Measurements from ENCODE around the gene LRPPRC. TPM values are rescaled to one million over a fixed set of nuclear protein-coding genes. Genes with fewer than 3 reads are reported as not detected.

Gene LRPPRC
- total RNA-seq, 4 donors from 2014 or later, result 75.9 to 95.3 (median 81.5) TPM

DNA sequence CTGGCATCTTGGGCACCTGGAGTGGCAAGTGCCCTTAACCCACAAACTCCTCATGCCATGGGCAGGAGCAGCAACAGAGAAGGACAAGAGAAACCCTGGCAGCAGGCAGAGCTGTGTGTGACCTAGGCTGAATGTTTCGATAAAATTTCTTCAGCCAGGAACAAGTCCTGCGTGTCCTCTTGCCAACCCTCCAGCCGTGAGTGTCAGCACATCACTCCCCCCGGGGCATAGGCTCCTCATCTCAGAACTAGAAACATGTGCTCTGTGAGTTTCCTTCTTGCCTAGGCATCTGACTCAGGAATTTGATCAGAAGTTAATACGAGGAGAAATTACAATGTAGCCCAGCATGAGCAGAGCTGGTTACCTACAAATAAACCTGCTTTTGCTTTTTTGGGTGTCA, 154.8 kb downstream of the LRPPRC start:
- H3K4me1 ChIP-seq, result no peaks in the 10 kb centered on the region
- DNase-seq (no peak), ATAC-seq (no peak)
- no peak overlapping the region for H3K4me3 ChIP-seq
- TF ChIP-seq POLR2A (IDR thresholded peaks at IDR 0.05), result no peak
- TF ChIP-seq, protein P1, sequence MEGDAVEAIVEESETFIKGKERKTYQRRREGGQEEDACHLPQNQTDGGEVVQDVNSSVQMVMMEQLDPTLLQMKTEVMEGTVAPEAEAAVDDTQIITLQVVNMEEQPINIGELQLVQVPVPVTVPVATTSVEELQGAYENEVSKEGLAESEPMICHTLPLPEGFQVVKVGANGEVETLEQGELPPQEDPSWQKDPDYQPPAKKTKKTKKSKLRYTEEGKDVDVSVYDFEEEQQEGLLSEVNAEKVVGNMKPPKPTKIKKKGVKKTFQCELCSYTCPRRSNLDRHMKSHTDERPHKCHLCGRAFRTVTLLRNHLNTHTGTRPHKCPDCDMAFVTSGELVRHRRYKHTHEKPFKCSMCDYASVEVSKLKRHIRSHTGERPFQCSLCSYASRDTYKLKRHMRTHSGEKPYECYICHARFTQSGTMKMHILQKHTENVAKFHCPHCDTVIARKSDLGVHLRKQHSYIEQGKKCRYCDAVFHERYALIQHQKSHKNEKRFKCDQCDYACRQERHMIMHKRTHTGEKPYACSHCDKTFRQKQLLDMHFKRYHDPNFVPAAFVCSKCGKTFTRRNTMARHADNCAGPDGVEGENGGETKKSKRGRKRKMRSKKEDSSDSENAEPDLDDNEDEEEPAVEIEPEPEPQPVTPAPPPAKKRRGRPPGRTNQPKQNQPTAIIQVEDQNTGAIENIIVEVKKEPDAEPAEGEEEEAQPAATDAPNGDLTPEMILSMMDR (IDR thresholded peaks at IDR 0.05 in 4 of 5, conservative IDR thresholded peaks at IDR 0.05 in 1 of 5), result no peak
- intact Hi-C loops (cut with DNase I; ENCODE audit: low total_unique reads) (no loop called here), in situ Hi-C loops (cut with MboI; ENCODE audit: low sequenced_read_pairs in 4 of 4) (no loop called here)
- H3K36me3 ChIP-seq, result no peaks in the 10 kb centered on the region
- H3K27ac ChIP-seq, result no peak overlapping the region
- H3K27me3 ChIP-seq, result no peaks in the 10 kb centered on the region
- no peaks in the 10 kb centered on the region for H3K9me3 ChIP-seq

DNA sequence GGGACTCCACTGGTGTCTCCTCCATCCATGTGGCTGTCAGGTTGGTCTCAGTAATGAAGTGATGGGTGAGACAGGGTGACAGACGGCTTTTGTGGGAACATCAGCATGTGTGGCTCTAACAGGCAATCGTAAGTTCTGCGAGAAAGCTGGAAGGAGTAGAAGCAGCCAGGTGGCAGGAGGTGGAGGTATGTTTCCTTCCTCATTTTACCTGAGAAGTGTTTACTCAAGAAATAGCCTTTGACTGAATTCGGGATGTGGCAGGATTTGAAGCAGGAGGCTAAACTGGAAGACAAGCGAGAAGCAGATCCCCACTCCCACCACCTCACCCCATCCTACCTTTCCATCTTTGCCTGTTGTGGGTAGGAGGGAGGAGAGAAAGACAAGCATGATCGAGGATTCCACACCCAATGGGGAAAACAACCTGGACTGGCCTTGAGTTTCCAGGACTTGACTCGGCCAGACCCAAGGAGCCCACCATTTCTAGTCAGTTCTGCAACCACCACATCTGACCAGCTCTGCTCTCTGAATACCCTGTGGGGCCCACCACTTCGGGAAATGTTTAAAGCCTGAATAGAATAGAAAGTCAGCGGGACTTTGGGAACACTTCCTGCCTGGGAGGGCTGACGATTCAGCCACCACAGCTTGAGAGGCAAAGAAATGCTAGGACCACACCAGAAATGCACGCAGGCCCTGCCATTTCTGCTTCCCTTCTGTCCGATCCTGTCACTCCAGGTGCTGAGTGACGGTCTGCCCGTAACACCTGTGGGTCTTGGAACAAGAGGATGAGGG, 155.8 kb downstream of the LRPPRC start:
- no peak for DNase-seq
- Histone ChIP-seq H3K4me3 (no peak overlapping the region), H3K36me3 (no peaks in the 10 kb centered on the region), H3K4me1 (no peaks in the 10 kb centered on the region), H3K27ac (no peak overlapping the region), H3K9me3 (no peaks in the 10 kb centered on the region), H3K27me3 (no peaks in the 10 kb centered on the region)
- no peak for ATAC-seq
- no peak for TF ChIP-seq POLR2A (IDR thresholded peaks at IDR 0.05)
- TF ChIP-seq, protein P1 (IDR thresholded peaks at IDR 0.05 in 4 of 5, conservative IDR thresholded peaks at IDR 0.05 in 1 of 5), result no peak
- in situ Hi-C loops (cut with MboI; ENCODE audit: low sequenced_read_pairs in 4 of 4) (no loop called here), intact Hi-C loops (cut with DNase I; ENCODE audit: low total_unique reads) (no loop called here)

DNA sequence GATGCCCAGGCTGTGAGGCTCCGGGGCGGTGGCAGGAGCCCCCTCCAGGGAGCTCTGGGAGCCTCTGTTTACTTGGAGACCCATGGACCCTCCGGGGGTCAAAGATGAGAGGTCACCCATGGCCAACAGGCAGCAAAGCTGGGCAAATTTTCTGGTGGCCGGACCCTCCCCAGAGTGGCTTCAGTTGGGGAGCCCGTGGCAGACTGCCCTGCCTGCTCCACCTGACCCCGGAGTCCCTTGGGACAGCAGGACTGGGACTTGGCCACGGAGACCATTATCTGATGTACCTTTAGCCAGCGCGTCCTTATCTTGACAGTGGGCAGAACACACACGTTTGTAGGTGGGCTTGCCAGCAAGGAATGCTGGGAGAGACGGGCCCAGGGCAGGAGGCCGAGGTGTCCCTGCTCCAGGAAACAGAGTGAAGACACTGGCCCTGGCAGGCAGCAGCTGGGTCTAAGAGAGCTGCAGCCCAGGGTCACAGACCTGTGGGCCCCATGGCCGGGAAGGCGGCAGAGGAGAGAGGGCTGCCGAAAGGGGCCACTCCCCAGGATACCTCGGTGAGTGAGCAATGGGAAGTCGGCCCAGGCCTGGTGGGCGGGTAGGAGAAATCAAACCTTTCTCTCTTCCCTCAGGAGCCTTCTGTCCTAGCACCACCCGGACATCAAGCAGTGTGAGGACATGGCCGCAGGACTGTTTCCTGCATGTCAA, 157.1 kb downstream of the LRPPRC start, which contains the start of the genes ABCG5 and ABCG8:
ABCG5 (minus strand) TSS at position 280 of the 708 bp plus-strand sequence; CDS start at position 120, 160 bp downstream.
ABCG8 (plus strand) TSS at position 412 of the 708 bp plus-strand sequence; CDS start at position 495, 83 bp downstream.
- H3K4me1 ChIP-seq, result no peaks in the 10 kb centered on the region
- no peaks in the 10 kb centered on the region for H3K36me3 ChIP-seq
- no peaks in the 10 kb centered on the region for H3K9me3 ChIP-seq
- intact Hi-C loops (cut with DNase I; ENCODE audit: low total_unique reads), result no loop called here
- no peak for ATAC-seq
- no peak within 1 kb of the TSS for H3K4me3 ChIP-seq
- no peak within 1 kb of the TSS for H3K27ac ChIP-seq
- H3K27me3 ChIP-seq, result no peaks in the 10 kb centered on the region
- TF ChIP-seq POLR2A (IDR thresholded peaks at IDR 0.05), result no peak
- TF ChIP-seq, protein P1 (IDR thresholded peaks at IDR 0.05 in 4 of 5, conservative IDR thresholded peaks at IDR 0.05 in 1 of 5), result no peak
- no peak for DNase-seq
- in situ Hi-C loops (cut with MboI; ENCODE audit: low sequenced_read_pairs in 4 of 4), result no loop called here

DNA sequence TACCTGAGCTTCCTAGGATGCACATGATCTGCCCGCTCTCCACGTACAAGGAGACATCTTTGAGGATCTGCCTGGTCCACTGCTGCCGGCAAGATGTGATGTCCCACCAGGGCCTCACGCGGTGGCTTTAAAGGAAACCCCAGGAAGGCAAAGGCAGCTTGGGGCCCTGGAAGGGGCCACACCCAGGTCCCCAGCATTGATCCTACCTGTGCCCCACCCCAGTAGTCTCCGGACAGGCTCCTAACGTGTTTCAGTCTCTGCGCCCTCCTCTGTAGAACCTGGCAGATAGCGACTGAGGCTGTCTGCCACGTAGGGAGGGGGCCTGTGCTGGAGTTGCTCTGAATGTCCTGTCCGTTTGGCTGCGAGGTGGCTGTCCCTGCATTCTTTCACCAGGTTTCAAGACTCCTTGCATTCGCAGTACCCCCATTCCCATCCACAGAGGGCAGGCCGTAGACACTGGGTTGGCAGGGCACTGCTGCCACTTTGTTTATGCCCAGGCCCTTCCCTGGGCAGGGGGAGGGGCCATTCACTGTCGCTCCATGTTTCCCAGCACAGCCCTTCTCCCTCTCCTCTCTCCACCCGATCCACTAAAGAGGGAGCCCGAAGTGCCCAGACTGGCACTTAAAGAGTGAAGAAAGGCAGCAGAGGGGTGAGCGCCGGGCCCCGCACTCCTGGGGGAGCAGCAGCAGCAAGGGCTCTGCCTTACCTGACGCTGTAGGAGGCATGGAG, 157.8 kb downstream of the LRPPRC start:
- H3K4me1 ChIP-seq, result no peaks in the 10 kb centered on the region
- intact Hi-C loops (cut with DNase I; ENCODE audit: low total_unique reads), result no loop called here
- H3K4me3 ChIP-seq, result no peak overlapping the region
- no peak for TF ChIP-seq POLR2A (IDR thresholded peaks at IDR 0.05)
- TF ChIP-seq, protein P1 (IDR thresholded peaks at IDR 0.05 in 4 of 5, conservative IDR thresholded peaks at IDR 0.05 in 1 of 5), result no peak
- no peak for DNase-seq
- ATAC-seq, result no peak
- no peak overlapping the region for H3K27ac ChIP-seq
- no peaks in the 10 kb centered on the region for H3K27me3 ChIP-seq
- no peaks in the 10 kb centered on the region for H3K9me3 ChIP-seq
- no peaks in the 10 kb centered on the region for H3K36me3 ChIP-seq
- in situ Hi-C loops (cut with MboI; ENCODE audit: low sequenced_read_pairs in 4 of 4), result no loop called here

All from gastrocnemius medialis (tissue), 4 donors.